ENCODE results near the gene RAD51B. TPM values are rescaled to one million over a fixed set of nuclear protein-coding genes. Genes with fewer than 3 reads are reported as not detected.

RAD51B gene
- polyA plus RNA-seq, 1 donor (not counting 4 experiments of a cell fraction or from before 2014, with no cell fraction given), result 13.3 TPM

GRCh38 chr14:68246786-68247105 lies 427.2 kb downstream of the RAD51B start:
- peaks cover 55% of the 10 kb centered on the region for H3K4me1 ChIP-seq (ENCODE audit: control insufficient read depth, extremely low read depth, insufficient read depth, low read length)
- H3K27ac ChIP-seq (ENCODE audit: control insufficient read depth, insufficient read depth, low read length), result peak overlapping the region; percentile 43
- H3K9me3 ChIP-seq (ENCODE audit: control insufficient read depth, low read depth, low read length), result no peaks in the 10 kb centered on the region
- H3K27me3 ChIP-seq (ENCODE audit: control insufficient read depth, extremely low read depth, insufficient read depth, low read length), result no peaks in the 10 kb centered on the region
- H3K9ac ChIP-seq (ENCODE audit: control insufficient read depth, extremely low read depth, insufficient read depth, low read length), result no peak overlapping the region
- no peaks in the 10 kb centered on the region for H3K9me1 ChIP-seq (ENCODE audit: control insufficient read depth, extremely low read depth, insufficient read depth, low read length)
- H4K20me1 ChIP-seq (ENCODE audit: control insufficient read depth, extremely low read depth, insufficient read depth, low read length), result no peaks in the 10 kb centered on the region
- peak overlapping the region; percentile 50 for H2AFZ ChIP-seq (ENCODE audit: control insufficient read depth, low read length)
- FAIRE-seq, result peak; percentile 84
- H3K79me2 ChIP-seq (ENCODE audit: control insufficient read depth, insufficient read depth, low read length), result no peaks in the 10 kb centered on the region
- no peaks in the 10 kb centered on the region for H3K36me3 ChIP-seq (ENCODE audit: control insufficient read depth in 2 of 2, extremely low read depth in 1 of 2, insufficient read depth in 2 of 2, low read length in 2 of 2)
- TF ChIP-seq EZH2 (IDR thresholded peaks at IDR 0.05; ENCODE audit: low read length), result no peak
- TF ChIP-seq, protein P1, sequence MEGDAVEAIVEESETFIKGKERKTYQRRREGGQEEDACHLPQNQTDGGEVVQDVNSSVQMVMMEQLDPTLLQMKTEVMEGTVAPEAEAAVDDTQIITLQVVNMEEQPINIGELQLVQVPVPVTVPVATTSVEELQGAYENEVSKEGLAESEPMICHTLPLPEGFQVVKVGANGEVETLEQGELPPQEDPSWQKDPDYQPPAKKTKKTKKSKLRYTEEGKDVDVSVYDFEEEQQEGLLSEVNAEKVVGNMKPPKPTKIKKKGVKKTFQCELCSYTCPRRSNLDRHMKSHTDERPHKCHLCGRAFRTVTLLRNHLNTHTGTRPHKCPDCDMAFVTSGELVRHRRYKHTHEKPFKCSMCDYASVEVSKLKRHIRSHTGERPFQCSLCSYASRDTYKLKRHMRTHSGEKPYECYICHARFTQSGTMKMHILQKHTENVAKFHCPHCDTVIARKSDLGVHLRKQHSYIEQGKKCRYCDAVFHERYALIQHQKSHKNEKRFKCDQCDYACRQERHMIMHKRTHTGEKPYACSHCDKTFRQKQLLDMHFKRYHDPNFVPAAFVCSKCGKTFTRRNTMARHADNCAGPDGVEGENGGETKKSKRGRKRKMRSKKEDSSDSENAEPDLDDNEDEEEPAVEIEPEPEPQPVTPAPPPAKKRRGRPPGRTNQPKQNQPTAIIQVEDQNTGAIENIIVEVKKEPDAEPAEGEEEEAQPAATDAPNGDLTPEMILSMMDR (optimal IDR thresholded peaks at IDR 0.05 in 1 of 3, IDR thresholded peaks at IDR 0.05 in 1 of 3, conservative IDR thresholded peaks at IDR 0.05 in 1 of 3; ENCODE audit: extremely low read depth in 1 of 3, insufficient read depth in 2 of 3, low read length in 3 of 3), result no peak
- DNase-seq (ENCODE audit: low read depth, low spot score), result no peak
- no peak overlapping the region for H3K4me3 ChIP-seq (ENCODE audit: control insufficient read depth in 2 of 3, extremely low read depth in 1 of 3, insufficient read depth in 2 of 3, low read depth in 1 of 3, low read length in 3 of 3)
- dilution Hi-C loops (cut with MboI; ENCODE audit: extremely low pct_ligation_motif_present, low sequenced_read_pairs), result no loop called here
- H3K4me2 ChIP-seq (ENCODE audit: control insufficient read depth, extremely low read depth, insufficient read depth, low read depth, low read length), result no peak overlapping the region

GRCh38 chr14:68247274-68247673 lies 427.7 kb downstream of the RAD51B start:
- peaks cover 55% of the 10 kb centered on the region for H3K4me1 ChIP-seq (ENCODE audit: control insufficient read depth, extremely low read depth, insufficient read depth, low read length)
- no peaks in the 10 kb centered on the region for H3K79me2 ChIP-seq (ENCODE audit: control insufficient read depth, insufficient read depth, low read length)
- H3K27ac ChIP-seq (ENCODE audit: control insufficient read depth, insufficient read depth, low read length), result no peak overlapping the region
- dilution Hi-C loops (cut with MboI; ENCODE audit: extremely low pct_ligation_motif_present, low sequenced_read_pairs), result no loop called here
- TF ChIP-seq EZH2 (IDR thresholded peaks at IDR 0.05; ENCODE audit: low read length), result no peak
- TF ChIP-seq, protein P1 (optimal IDR thresholded peaks at IDR 0.05 in 1 of 3, IDR thresholded peaks at IDR 0.05 in 1 of 3, conservative IDR thresholded peaks at IDR 0.05 in 1 of 3; ENCODE audit: extremely low read depth in 1 of 3, insufficient read depth in 2 of 3, low read length in 3 of 3), result no peak
- H3K9me1 ChIP-seq (ENCODE audit: control insufficient read depth, extremely low read depth, insufficient read depth, low read length), result no peaks in the 10 kb centered on the region
- DNase-seq (ENCODE audit: low read depth, low spot score), result no peak
- no peak overlapping the region for H2AFZ ChIP-seq (ENCODE audit: control insufficient read depth, low read length)
- H3K4me2 ChIP-seq (ENCODE audit: control insufficient read depth, extremely low read depth, insufficient read depth, low read depth, low read length), result no peak overlapping the region
- no peaks in the 10 kb centered on the region for H4K20me1 ChIP-seq (ENCODE audit: control insufficient read depth, extremely low read depth, insufficient read depth, low read length)
- H3K9me3 ChIP-seq (ENCODE audit: control insufficient read depth, low read depth, low read length), result no peaks in the 10 kb centered on the region
- no peak for FAIRE-seq
- no peaks in the 10 kb centered on the region for H3K36me3 ChIP-seq (ENCODE audit: control insufficient read depth in 2 of 2, extremely low read depth in 1 of 2, insufficient read depth in 2 of 2, low read length in 2 of 2)
- no peaks in the 10 kb centered on the region for H3K27me3 ChIP-seq (ENCODE audit: control insufficient read depth, extremely low read depth, insufficient read depth, low read length)
- H3K4me3 ChIP-seq (ENCODE audit: control insufficient read depth in 2 of 3, extremely low read depth in 1 of 3, insufficient read depth in 2 of 3, low read depth in 1 of 3, low read length in 3 of 3), result no peak overlapping the region
- H3K9ac ChIP-seq (ENCODE audit: control insufficient read depth, extremely low read depth, insufficient read depth, low read length), result no peak overlapping the region

Measured in keratinocyte (primary cell).